GM21528 (cell line): ENCODE data around the gene CEP57.
A peak's percentile ranks its signal among the peaks of the same experiment; 100 is the strongest.

Source experiments
- ATAC-seq: cut with Tn5 transposase; IDR thresholded peaks from one replicate; pipeline ENCODE4 v1.9.1; 2021; ENCODE audit warnings: mild to moderate bottlenecking, moderate library complexity; ENCODE audit not compliant: unreplicated experiment, low FRiP score

The CEP57 gene

GRCh38 chr11:95790123-95790932 lies at the start of gene CEP57:
Gene CEP57, plus strand, starts transcription at chr11:95790498. Its CDS starts 201 bp downstream, at chr11:95790699.
- peak; percentile 80 for ATAC-seq

DNA sequence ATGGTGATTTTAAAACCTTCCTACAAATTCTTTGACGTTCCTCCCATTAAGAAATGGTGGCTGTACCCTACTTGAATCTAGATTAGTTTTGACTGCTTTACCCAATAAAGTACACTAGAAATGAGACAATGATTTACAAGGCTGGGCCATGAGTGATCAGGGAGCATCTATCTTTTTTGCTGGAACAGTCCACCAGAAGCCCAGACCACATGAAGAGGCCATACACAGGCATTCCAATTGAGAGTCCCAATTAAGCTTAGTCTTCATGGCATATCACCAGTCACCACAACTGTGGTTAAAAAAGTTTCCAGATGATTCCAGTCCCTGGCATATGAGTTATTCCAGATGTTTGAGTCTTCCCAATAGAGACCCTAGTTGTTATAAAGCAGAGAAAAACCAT lies 40.2 kb upstream of the CEP57 start:
- no peak for ATAC-seq

DNA sequence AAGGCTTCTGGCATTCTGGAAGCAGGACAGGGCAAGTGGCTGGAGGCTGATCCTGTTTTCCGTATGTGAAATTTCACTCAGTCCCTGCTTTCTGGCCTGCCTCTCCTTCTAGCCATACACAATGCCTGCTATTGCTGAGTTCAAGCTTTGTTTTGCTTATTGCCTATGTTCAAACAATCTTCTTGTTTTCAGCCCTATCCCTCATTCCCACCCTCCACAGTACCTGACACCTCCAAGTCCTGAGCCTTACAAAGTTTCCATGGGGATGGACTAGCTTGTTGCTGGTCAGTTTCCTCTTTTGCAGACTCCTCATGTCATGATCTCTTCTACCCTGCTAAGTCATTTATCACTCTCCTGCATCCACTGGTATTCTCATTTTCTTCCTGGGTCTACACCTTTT lies 38.8 kb upstream of the CEP57 start:
- no peak for ATAC-seq

DNA sequence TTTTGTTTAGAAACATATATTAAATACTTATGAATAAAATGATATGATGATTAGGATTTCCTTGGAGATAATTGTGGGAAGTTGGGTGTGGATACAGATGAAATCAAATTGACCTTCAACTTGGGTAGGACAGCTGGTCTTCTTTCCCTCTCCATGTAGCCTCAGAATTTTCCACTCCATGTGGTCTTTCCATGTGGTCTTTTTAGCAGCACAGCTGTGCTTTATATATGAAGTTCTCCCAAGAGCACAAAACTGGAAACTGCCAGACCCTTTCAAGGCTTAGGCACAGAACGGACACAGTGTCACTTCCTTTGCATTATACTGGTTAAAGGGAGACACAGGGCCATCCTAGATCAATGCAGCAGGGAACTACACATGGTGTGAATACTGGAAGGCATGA lies 29.4 kb upstream of the CEP57 start:
- no peak for ATAC-seq

DNA sequence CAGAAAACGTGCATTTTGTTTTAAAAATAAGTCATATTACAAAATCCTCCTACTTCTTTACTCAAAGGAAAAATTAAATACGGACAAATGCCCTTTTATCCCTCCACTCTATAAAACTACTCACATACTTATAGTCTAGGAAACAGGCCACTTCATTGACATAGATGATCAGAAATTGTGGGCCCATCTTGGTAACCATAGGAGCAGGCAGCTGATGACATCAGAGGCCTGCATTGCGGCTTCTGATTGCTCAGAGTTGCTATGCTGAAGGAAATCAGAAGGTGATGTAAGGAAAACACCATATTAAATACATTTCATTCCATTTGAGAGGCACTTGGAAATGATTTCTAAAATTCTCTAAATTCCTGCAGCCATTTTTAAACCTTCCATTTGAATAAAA lies 27.8 kb upstream of the CEP57 start:
- ATAC-seq = no peak

DNA sequence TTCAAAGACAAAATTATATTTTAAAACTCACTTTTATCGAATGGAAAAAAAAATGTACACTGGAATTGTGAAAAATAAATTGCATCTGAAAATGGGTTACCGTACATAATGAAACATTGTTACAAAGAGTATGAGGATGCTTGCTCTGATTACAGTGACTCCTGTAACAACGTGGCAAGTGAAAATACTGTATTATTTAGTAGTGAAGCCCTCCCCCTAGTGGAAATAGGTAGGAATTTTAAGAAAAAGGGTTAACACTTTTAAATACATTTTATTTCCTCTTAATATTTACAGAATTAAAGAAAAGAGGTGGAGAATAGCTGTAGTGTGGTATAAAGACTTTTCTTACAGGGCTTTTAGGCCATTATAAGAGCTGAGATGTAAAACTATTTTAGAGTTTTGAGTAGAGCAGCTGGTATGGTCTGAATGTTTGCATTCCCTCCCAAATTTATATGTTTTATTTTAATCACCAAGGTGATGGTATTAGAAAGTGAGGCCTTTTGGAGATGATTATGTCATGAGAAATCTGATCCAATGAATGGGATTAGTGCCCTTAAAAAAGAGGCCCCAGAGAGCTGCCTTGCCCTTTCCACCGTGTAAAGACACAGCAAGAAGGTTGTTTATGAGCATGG lies 25.9 kb upstream of the CEP57 start:
- no peak for ATAC-seq

- ATAC-seq = no peak
Observed at GRCh38 chr11:95766701-95767100, 23.6 kb upstream of the CEP57 start.

GRCh38 chr11:95767498-95767897 lies 22.8 kb upstream of the CEP57 start:
- ATAC-seq = no peak

DNA sequence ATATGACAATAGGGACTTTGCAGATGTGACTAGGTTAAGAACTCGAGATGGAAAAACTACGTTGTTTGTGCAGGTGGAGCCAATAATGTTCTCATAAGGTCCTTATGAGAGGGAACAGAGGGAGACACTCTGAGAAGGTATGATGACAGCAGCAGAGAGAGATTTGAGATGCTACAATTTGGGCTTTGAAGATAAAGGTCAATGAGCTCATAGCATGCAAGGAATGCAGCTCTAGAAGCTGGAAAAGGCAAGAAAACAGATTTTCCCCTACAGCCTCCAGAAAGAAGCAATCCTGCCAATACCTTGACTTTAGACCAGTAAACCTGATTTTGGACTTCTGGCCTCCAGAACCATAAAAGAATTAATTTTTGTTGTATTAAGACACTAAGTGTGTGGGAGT lies 21.8 kb upstream of the CEP57 start:
- no peak for ATAC-seq

DNA sequence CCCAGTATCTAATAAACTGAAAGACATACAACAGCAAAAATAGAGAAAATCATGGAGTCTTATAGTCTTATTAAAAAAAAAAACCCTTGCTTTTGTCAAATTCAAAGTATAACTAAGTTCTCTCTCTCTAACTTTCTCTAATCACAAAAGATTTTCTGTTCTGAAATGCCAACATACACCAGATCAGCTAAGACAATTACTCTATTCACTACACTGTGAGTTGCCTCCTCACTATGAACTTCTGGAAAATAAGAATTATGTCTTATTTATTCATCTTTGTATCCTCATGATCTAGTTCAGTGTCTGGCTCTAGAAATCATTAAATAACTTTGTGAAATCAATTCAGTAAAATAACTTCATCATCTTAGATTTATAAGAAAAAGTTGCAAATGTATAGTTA lies 13.4 kb upstream of the CEP57 start:
- ATAC-seq = no peak

DNA sequence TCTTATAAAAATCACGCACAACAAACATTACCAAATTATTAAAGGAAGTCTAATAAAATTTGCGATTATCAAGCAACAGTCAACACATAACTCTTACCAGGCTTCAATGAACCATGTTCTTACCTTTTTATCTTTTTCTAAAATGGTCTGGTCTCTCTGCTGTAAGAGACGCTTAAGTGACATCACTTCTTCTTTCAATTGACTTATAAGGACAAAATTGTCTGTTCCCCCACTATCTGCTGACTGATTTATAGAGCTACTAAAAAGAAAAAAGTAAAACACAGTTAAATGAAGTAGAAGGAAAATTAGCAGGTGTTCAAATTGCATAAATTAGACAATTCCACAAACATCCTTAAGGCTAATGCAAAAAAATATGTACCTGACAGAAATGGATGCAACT lies 11.6 kb upstream of the CEP57 start:
- peak; percentile 59 for ATAC-seq

DNA sequence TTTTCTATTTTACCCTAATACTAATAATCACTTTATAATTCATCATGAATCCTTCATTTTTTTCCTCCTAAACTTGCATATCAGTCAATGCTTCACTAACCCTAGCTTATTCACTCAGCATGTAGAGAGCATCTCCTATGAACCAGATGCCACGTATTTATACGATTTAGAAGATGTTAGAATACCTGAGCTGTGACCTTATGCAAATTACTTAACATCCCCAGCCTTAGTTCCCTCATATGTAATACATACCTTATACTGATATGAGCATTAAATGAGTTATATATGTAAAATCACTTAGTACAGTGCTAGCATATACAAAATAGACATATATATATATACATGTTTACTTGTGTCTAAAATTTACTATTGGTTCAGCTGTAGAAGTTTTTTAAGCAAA lies 9.8 kb upstream of the CEP57 start:
- ATAC-seq = no peak

DNA sequence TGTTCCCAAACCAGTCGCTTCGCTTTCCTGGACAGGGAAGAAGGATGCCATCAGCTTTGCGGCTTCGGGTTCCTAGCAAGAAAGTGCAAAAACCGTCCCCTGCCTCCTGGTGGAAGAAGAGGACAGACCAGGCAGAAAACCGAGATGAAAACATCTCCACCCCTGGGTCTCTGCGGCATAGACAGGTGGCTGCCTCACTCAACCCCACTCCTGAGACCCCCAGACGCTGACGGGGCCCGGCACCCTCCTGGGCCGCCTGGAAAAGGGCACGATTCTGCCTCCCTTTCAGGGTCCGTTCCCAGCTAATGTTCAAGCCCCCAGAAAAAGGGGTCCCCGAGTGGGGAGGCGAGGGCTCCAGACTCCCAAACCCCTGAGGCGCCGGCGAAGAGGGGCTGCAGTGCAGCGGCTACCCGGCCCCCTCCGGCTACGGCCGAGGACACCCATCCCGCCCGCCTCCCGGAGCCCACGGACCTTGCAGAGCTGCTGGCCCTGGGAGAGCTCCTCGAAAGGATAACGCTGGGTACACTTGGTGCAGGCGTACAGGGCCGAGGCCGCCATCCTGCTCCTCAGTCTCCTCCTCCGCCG lies 1.3 kb upstream of the CEP57 start:
- ATAC-seq = peak; percentile 4

DNA sequence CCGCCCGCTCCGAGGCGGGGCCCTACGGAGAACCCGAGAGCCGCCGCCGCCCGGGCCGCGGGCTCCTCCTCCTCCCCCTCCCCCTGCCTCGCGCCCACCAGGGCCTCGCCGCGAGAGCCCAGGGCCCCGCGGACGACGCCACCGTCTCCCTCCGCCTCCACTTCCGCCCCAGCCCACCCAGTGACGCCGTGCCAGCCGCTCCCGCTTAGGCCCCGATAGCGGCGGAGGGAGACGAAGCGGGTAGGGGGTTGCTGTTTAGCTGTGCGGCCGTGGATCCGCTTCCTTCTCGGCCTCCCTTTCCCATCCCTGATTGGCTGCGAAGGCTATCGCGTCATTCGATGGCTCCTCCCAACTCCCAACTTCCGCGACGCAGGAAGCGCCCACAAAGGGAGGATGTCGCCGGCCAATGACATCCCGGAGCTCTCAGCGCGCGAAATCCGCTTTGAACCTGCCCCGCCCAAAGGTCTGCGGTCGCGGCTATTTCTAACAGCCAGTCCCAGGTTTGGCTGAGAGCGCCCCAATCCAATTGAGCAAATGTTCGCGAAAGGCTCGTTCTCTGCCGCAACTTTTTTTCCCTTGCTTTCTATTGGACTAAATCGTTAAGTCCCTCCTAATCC lies 684 bp upstream of the CEP57 start, which contains the start of gene FAM76B:
TSS of gene FAM76B (minus strand) at position 277 of the 617 bp plus-strand sequence. CDS start 304 bp downstream, outside the sequence.
- ATAC-seq = peak; percentile 78

DNA sequence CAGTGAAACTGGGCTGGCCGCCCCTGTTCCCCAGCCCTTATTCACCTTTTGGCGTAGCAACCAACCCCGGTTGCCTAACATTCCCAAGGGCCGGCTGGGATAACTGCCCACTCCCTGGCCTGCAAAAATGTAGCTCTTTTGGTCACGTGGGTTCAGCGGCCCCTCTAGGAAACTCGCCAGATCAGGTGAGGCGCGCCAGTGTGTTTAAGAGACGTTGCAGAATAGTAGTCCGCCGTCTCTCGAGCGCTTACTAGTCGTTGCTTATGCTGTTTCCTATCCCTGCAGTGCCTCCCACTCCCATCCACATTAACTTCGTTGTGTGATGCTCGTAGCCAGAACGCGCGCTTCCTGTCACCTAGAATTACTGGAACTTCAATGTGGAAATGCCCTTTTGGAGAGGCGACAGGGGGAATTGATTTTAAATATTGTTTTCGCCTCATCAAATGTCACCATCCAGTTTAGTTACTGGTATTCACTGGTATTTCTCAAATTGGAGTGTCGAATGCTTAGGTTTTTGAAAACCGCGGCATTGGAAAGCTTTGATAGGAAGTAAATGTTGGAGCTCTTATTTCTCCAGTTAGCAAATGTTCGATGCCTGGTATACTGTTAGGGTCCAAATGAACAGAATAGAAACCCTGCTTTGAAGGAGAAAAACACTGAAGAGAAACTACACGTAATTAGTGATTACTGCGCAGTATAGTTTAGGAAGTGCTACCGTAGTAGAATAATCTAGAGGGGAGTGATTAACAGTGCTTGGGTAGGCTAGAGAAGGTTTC lies 823 bp downstream of the CEP57 start:
- ATAC-seq = peak; percentile 12

DNA sequence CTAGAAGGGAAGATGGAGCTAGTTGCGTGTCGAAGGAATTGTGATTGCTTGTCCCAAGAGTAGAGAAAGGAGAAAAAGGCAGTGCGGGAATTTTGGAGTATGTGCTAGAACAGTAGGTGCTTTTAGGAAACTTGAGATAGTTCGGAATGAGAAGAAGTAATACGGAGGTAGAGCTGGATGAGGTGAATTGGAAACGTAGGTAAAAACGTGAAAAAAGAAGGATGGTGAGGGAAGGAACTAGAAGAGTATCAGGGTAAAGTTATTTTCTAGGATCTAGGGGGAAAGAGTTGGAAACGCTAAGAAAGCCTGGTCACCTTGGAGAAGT lies 1.4 kb downstream of the CEP57 start:
- no peak for ATAC-seq

- no peak for ATAC-seq
Observed at GRCh38 chr11:95792200-95792599, 1.9 kb downstream of the CEP57 start.

GRCh38 chr11:95792700-95793099 lies 2.4 kb downstream of the CEP57 start:
- no peak for ATAC-seq

GRCh38 chr11:95793116-95793515 lies 2.8 kb downstream of the CEP57 start:
- no peak for ATAC-seq

- no peak for ATAC-seq
Observed at GRCh38 chr11:95794086-95794485, 3.8 kb downstream of the CEP57 start.
